A673 (cell line): ENCODE data around the gene VPS13D. TPM values are rescaled to one million over a fixed set of nuclear protein-coding genes. Genes with fewer than 3 reads are reported as not detected.
"Not testable (repeated sequence)": the region's sequence is repeated elsewhere in the genome, so short reads cannot be mapped to it uniquely, and the experiment has no call there.

Experiments used
- BruUV-seq: library from RNA; stranded (reverse); fragments of 400-500 nt; replicated peaks from 2 replicates; lab custom pipeline; 2021; lab: Mats Ljungman, UMichigan
- CTCF ChIA-PET: fragments of 300-600 bp; sonication (Branson Sonifier 250); formaldehyde crosslinking; loops from one replicate; lab custom pipeline; 2022; ENCODE audit warnings: antibody characterized with exemption; lab: Charles Lee
- POLR2A ChIA-PET: fragments of 300-600 bp; sonication (Branson Sonifier 250); formaldehyde crosslinking; loops from one replicate; lab custom pipeline; 2022; ENCODE audit warnings: antibody characterized with exemption; ENCODE audit not compliant: low non-redundant PET; lab: Charles Lee
- DNase-seq: peaks from one replicate; pipeline ENCODE4 v3.0.0-alpha.2; 2015; ENCODE audit warnings: low spot score
- H3K27ac ChIP-seq: fragments of 200-600 bp; sonication (generic); 2 replicates; pipeline ENCODE4 v1.5.1; 2016; ENCODE audit warnings: mixed run types, low read depth, mild to moderate bottlenecking, mixed read lengths, antibody characterized with exemption, low read length; ENCODE audit not compliant: poor library complexity, severe bottlenecking
- H3K27me3 ChIP-seq: fragments of 200-600 bp; sonication (generic); replicated peaks from 2 replicates; pipeline ENCODE4 v1.6.1; 2017; ENCODE audit warnings: mixed run types, low read depth, mild to moderate bottlenecking, mixed read lengths, antibody characterized with exemption, low read length; ENCODE audit not compliant: insufficient read depth, poor library complexity
- H3K36me3 ChIP-seq: fragments of 200-600 bp; sonication (generic); 2 replicates; pipeline ENCODE4 v1.6.1; 2016; ENCODE audit warnings: mixed run types, mild to moderate bottlenecking, mixed read lengths, antibody characterized with exemption, low read length; ENCODE audit not compliant: insufficient read depth, poor library complexity, severe bottlenecking
- H3K4me1 ChIP-seq: fragments of 200-600 bp; sonication (generic); 2 replicates; pipeline ENCODE4 v1.6.1; 2017; ENCODE audit warnings: mixed run types, mild to moderate bottlenecking, mixed read lengths, antibody characterized with exemption, low read length; ENCODE audit not compliant: insufficient read depth, poor library complexity, severe bottlenecking
- H3K4me3 ChIP-seq: fragments of 200-600 bp; sonication (generic); 2 replicates; pipeline ENCODE4 v1.5.1; 2016; ENCODE audit warnings: low read depth, mixed run types, mild to moderate bottlenecking, mixed read lengths, low read length; ENCODE audit not compliant: poor library complexity, severe bottlenecking
- H3K9me3 ChIP-seq: fragments of 200-600 bp; sonication (generic); 2 replicates; pipeline ENCODE4 v1.6.1; 2016; ENCODE audit warnings: mixed run types, low read depth, mild to moderate bottlenecking, mixed read lengths, antibody characterized with exemption, low read length; ENCODE audit not compliant: poor library complexity, severe bottlenecking
- EZH2 ChIP-seq: fragments of 200-600 bp; sonication (generic); IDR thresholded peaks from 2 replicates; pipeline ENCODE4 v1.6.1; 2017; ENCODE audit warnings: borderline replicate concordance, low read depth, mild to moderate bottlenecking, mixed read lengths, antibody characterized with exemption, low read length; ENCODE audit not compliant: poor library complexity, severe bottlenecking
- intact Hi-C: fragments of 100-400 bp; cut with micrococcal nuclease; formaldehyde crosslinking; loops from one replicate; pipeline ENCODE4 v1.10.0; 2022; ENCODE audit not compliant: unreplicated experiment
- total RNA-seq: library from RNA; stranded (reverse); gene quantifications from 2 replicates; pipeline ENCODE4 v1.2.3, GENCODE V29; 2021
- TF ChIP-seq, protein P1 (sequence below): fragments of 300-800, 200-600 bp; sonication (generic); conservative IDR thresholded peaks from 2 replicates; pipeline ENCODE4 v1.5.1; 2017; ENCODE audit warnings: low read depth, mild to moderate bottlenecking, antibody characterized with exemption, low read length, moderate library complexity, mixed read lengths

VPS13D gene
- total RNA-seq, 1 experiment from 2014 or later, result 32.5 TPM

DNA sequence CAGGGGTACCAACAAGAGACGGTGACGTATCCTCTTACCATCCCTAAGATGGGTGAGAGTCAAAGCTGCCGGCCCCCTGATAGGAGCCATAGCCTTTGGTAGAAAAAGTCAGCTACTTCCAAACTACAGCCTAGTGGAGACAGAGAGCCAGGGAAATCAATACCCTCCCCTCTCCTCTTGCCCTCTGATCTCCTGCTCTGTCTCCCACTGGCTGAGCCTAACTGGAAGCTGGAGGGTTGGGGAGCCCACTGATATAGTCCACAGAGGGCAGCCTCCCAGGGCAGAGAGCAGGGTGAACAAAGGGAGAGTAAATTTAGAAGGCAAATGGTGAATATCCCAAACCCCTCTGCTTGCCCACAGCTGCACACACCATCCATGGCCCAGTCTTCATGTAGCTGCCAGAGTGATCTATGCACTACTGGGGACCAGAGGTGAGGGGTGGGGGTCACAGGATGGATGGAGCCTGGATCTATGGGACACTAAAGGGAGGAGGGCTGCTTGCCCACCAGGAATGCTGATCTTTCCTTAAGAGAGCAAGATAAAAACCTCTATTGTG is 308.2 kb downstream of the VPS13D start:
- no peak overlapping the region for H3K4me3 ChIP-seq
- intact Hi-C loops, result no loop called here
- H3K4me1 ChIP-seq, result no peaks in the 10 kb centered on the region
- BruUV-seq, result no TSS peak
- POLR2A ChIA-PET, result no interaction called here
- H3K9me3 ChIP-seq, result no peaks in the 10 kb centered on the region
- CTCF ChIA-PET, result no interaction called here
- H3K36me3 ChIP-seq, result no peaks in the 10 kb centered on the region
- H3K27ac ChIP-seq, result no peak overlapping the region
- no peaks in the 10 kb centered on the region for H3K27me3 ChIP-seq
- DNase-seq, result no peak
- TF ChIP-seq, protein P1, sequence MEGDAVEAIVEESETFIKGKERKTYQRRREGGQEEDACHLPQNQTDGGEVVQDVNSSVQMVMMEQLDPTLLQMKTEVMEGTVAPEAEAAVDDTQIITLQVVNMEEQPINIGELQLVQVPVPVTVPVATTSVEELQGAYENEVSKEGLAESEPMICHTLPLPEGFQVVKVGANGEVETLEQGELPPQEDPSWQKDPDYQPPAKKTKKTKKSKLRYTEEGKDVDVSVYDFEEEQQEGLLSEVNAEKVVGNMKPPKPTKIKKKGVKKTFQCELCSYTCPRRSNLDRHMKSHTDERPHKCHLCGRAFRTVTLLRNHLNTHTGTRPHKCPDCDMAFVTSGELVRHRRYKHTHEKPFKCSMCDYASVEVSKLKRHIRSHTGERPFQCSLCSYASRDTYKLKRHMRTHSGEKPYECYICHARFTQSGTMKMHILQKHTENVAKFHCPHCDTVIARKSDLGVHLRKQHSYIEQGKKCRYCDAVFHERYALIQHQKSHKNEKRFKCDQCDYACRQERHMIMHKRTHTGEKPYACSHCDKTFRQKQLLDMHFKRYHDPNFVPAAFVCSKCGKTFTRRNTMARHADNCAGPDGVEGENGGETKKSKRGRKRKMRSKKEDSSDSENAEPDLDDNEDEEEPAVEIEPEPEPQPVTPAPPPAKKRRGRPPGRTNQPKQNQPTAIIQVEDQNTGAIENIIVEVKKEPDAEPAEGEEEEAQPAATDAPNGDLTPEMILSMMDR, result no peak
- TF ChIP-seq EZH2, result no peak

DNA sequence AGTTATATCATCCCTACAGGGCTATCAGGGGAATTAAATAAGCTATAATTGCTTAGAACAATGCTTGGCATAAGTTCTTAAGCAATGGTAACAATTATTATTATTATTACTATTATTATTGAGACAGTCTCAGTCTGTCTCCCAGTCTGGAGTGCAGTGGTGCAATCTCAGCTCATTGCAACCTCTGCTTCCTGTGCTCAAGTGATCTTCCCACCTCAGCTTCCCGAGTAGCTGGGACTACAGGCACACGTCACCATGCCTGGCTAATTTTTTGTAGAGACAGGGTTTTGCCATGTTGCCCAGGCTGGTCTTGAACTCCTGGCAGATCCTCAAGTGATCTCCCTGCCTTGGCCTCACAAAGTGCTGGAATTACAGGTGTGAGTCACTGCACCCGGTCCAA is 308.7 kb downstream of the VPS13D start:
- H3K27me3 ChIP-seq, BruUV-seq, H3K4me3 ChIP-seq, H3K4me1 ChIP-seq, DNase-seq, H3K27ac ChIP-seq, H3K9me3 ChIP-seq, POLR2A ChIA-PET, CTCF ChIA-PET, intact Hi-C loops, H3K36me3 ChIP-seq: not testable (repeated sequence)

DNA sequence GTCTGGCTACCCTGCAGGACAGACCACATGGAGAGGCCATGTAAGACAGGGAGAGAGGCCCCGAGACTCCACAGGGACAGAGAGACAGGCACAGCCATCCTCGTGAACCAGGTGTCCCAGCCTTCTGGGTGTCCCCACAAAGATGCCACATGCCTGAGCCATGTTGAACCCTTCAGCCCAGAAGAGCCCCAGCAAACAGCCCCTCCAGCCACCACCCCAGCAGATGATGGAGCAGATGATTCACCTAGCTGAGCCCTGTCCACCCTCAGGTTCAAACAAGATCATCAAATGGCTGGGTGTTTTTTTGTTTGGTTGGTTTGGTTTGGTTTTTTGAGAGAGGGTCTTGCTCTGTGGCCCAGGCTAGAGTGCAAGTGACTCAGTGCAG is 309.5 kb downstream of the VPS13D start:
- H3K27me3 ChIP-seq, result no peaks in the 10 kb centered on the region
- no peak overlapping the region for H3K4me3 ChIP-seq
- POLR2A ChIA-PET, result no interaction called here
- no peaks in the 10 kb centered on the region for H3K36me3 ChIP-seq
- H3K4me1 ChIP-seq, result no peaks in the 10 kb centered on the region
- DNase-seq, result no peak
- BruUV-seq, result no TSS peak
- TF ChIP-seq, protein P1, result no peak
- no peak overlapping the region for H3K27ac ChIP-seq
- CTCF ChIA-PET, result no interaction called here
- H3K9me3 ChIP-seq, result no peaks in the 10 kb centered on the region
- intact Hi-C loops, result no loop called here

DNA sequence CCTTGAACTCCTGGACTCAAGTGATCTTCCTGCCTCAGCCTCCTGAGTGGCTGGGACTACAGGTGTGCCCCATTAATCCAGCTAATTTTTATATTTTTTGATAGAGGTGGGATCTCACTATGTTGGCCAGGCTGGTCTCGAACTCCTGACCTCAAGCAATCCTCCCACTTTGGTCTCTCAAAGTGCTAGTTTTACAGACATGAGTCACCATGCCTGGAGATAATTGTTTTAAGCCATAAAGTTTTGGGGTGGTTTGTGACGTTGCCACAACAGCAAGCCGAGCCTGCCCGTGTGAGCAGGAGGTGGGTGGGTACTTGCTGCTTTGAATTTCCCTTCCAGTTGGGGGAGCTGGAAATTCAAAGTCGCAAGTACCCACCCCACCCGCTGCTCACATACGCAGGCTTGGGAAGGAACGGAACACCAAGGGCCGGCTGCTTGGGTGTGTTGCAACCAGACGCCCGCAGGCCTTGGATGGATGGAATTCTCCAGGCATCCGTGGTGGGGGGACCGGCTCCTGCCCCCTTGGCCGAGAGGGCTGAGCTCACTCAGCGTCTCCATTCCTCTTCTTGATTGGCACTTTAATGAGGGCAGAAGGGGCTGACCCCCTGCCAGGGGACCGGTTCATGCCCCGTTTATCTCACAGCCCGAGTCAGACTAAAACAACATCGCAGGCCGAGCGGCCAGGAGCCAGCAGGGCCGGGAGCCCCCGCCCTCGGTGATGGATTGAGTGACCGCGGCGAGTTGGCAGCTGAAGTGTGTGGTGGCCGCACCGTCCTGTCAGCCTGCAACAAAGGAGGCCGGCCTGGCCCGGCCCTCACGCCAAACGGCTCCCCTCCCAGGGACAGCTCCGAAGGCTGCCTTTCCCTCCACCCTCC is 310.1 kb downstream of the VPS13D start:
- DNase-seq, result no peak
- Histone ChIP-seq H3K4me1 (no peaks in the 10 kb centered on the region), H3K27me3 (no peaks in the 10 kb centered on the region), H3K36me3 (no peaks in the 10 kb centered on the region), H3K27ac (no peak overlapping the region), H3K9me3 (no peaks in the 10 kb centered on the region), H3K4me3 (no peak overlapping the region)
- no TSS peak for BruUV-seq
- CTCF ChIA-PET, result no interaction called here
- intact Hi-C loops, result no loop called here
- POLR2A ChIA-PET, result no interaction called here
- no peak for TF ChIP-seq EZH2
- TF ChIP-seq, protein P1, result no peak
